GM12878 (cell line): ENCODE data around the gene TRIM25. TPM values are rescaled to one million over a fixed set of nuclear protein-coding genes. Genes with fewer than 3 reads are reported as not detected.

ENCODE experiments used
- ATAC-seq: fragments of 200-7000 bp; cut with Tn5 transposase; 3 replicates; pipeline ENCODE4 v1.9.1; 2020; ENCODE audit warnings: mild to moderate bottlenecking, moderate library complexity
- BruUV-seq: library from RNA; stranded (reverse); fragments of 400-500 nt; replicated peaks from 2 replicates; lab custom pipeline; 2021; lab: Mats Ljungman, UMichigan
- CTCF ChIA-PET: fragments of 300-600 bp; sonication (Branson Sonifier 250); formaldehyde crosslinking; extraction: SDS; loops from one replicate; lab custom pipeline; 2021; ENCODE audit warnings: inconsistent platforms; lab: Yijun Ruan, JAX
- POLR2A ChIA-PET: fragments of 350-600 bp; formaldehyde crosslinking; extraction: SDS; loops from one replicate; lab custom pipeline; 2021; ENCODE audit warnings: inconsistent platforms; lab: Charles Lee
- RAD21 ChIA-PET: fragments of 300-600 bp; sonication (Branson Sonifier 250); formaldehyde crosslinking; loops from one replicate; lab custom pipeline; 2023; ENCODE audit warnings: antibody characterized with exemption; ENCODE audit not compliant: unreplicated experiment; lab: Charles Lee
- SMC1A ChIA-PET: fragments of 300-600 bp; sonication (Branson Sonifier 250); formaldehyde crosslinking; loops from one replicate; lab custom pipeline; 2023; ENCODE audit not compliant: unreplicated experiment, uncharacterized antibody; lab: Charles Lee
- DNase-seq: peaks from one replicate; pipeline ENCODE4 v3.0.0-alpha.2; 2011; ENCODE audit warnings: low read depth, low spot score
- FAIRE-seq: peaks from 3 replicates; lab custom pipeline; 2011; peaks lifted over from hg19 to GRCh38; lab: Jason Lieb, UNC
- H2AFZ ChIP-seq: 2 replicates; pipeline ENCODE4 v1.6.0; 2011; ENCODE audit warnings: low read depth, low read length, control low read depth; ENCODE audit not compliant: control insufficient read depth
- H3K27ac ChIP-seq: 2 replicates; pipeline ENCODE4 v1.5.1; 2011; ENCODE audit warnings: control low read depth; ENCODE audit not compliant: control insufficient read depth, insufficient read depth
- H3K27me3 ChIP-seq, 2 experiments: replicated peaks in 1 of 2; 2 replicates each; pipeline versions ENCODE4 v1.6.0 to v1.6.1; 2011; ENCODE audit warnings: low read length in 1 of 2; ENCODE audit not compliant: control insufficient read depth in 2 of 2, insufficient read depth in 2 of 2
- H3K36me3 ChIP-seq, 2 experiments: 2 replicates each; pipeline ENCODE4 v1.5.1; 2011; ENCODE audit warnings: low read length in 1 of 2; ENCODE audit not compliant: control insufficient read depth in 2 of 2, insufficient read depth in 2 of 2
- H3K4me1 ChIP-seq: 2 replicates; pipeline ENCODE4 v1.6.1; 2011; ENCODE audit warnings: mild to moderate bottlenecking, low read length, moderate library complexity, mixed read lengths; ENCODE audit not compliant: control insufficient read depth, insufficient read depth
- H3K4me2 ChIP-seq: 2 replicates; pipeline ENCODE4 v1.6.0; 2011; ENCODE audit warnings: control low read depth; ENCODE audit not compliant: control insufficient read depth, insufficient read depth
- H3K4me3 ChIP-seq: fragments of 200-600 bp; sonication (generic); 2 replicates; pipeline ENCODE4 v1.5.1; 2016
- H3K79me2 ChIP-seq: 2 replicates; pipeline ENCODE4 v1.6.0; 2011; ENCODE audit warnings: low read length; ENCODE audit not compliant: control insufficient read depth, insufficient read depth
- H3K9ac ChIP-seq: 2 replicates; pipeline ENCODE4 v1.8.0; 2011; ENCODE audit warnings: low read length, control low read depth, mixed read lengths; ENCODE audit not compliant: control insufficient read depth, insufficient read depth
- H3K9me3 ChIP-seq: replicated peaks from 3 replicates; pipeline ENCODE4 v1.5.1; 2011; ENCODE audit warnings: mild to moderate bottlenecking, low read length; ENCODE audit not compliant: control insufficient read depth, insufficient read depth
- H4K20me1 ChIP-seq: 2 replicates; pipeline ENCODE4 v1.6.0; 2011; ENCODE audit not compliant: control insufficient read depth, insufficient read depth
- NR2C2 ChIP-seq: IDR thresholded peaks from 2 replicates; pipeline ENCODE4 v1.6.1; 2011; ENCODE audit warnings: borderline replicate concordance, low read depth; ENCODE audit not compliant: control insufficient read depth, insufficient read length
- RFX5 ChIP-seq: IDR thresholded peaks from 2 replicates; pipeline ENCODE4 v1.6.1; 2011; ENCODE audit warnings: low read depth, low read length, improper control_type of control experiment
- WGBS: methylation state at CpG from one replicate; pipeline ENCODE4 v1.1.6; 2016; ENCODE audit warnings: low lambda C conversion rate; ENCODE audit not compliant: insufficient replicate concordance, insufficient coverage; ENCODE audit errors: missing lambda C conversion rate; 5-methylcytosine and 5-hydroxymethylcytosine counted together
- in situ Hi-C: fragments of 300-500 bp; cut with MboI; formaldehyde crosslinking; loops from 9 replicates; pipeline ENCODE4 v1.14.3; 2018; ENCODE audit warnings: mixed read lengths
- intact Hi-C: fragments of 100-400 bp; cut with micrococcal nuclease; formaldehyde crosslinking; loops from one replicate; pipeline ENCODE4 v1.14.2; 2022; ENCODE audit not compliant: unreplicated experiment
- microRNA counts: library from miRNA; unstranded; fragments of <30 nt; microRNA quantifications from one replicate; lab custom pipeline; 2016
- polyA plus RNA-seq, 11 experiments: library from polyadenylated mRNA; depleted of rRNA in 4 of 11; unstranded in 6 of 11; stranded (reverse) in 5 of 11; fragments of >200 nt; fragmentation: Nextera tagmentation in 4 of 11; fragmentation: Illumina TruSeq in 1 of 11; extraction: Ambion mirVana in 4 of 11; extraction: Trizol in 1 of 11; gene quantifications; 1 replicate in 1 of 11; 2 replicates in 10 of 11; pipeline versions ENCODE4 v1.2.1 to v1.2.3, GENCODE V29; 2011 to 2016; ENCODE audit warnings: inconsistent platforms in 2 of 11, missing spikeins in 2 of 11, low read depth in 1 of 11
- small RNA-seq: library from RNA; depleted of rRNA; stranded (forward); fragments of <200 nt; gene quantifications from one replicate; pipeline ENCODE3, GENCODE V24; 2014
- total RNA-seq, 4 experiments: library from RNA; depleted of rRNA in 3 of 4; stranded (reverse); fragments of >200 nt in 3 of 4; fragmentation: Illumina TruSeq in 1 of 4; extraction: Trizol in 1 of 4; gene quantifications; 2 replicates each; pipeline versions ENCODE4 v1.2.1 to v1.2.3, GENCODE V29; 2013 to 2021

The TRIM25 gene
- total and polyA plus RNA-seq, 10 of the 15 experiments (the other 5 are each of a cell fraction or from before 2014, with no cell fraction given) = 10.5 to 123 (median 51.3) TPM

- POLR2A ChIA-PET = interaction anchor here (1.1 kb wide), 1 partner anchor 72 kb away, joined by 3 read pairs; no protein-coding TSS in a partner anchor
- SMC1A ChIA-PET = interaction anchor here (0.7 to 1.1 kb wide), 2 partner anchors 73 to 1466 kb away, joined by 3 to 4 read pairs; no protein-coding TSS in a partner anchor
- TF ChIP-seq NR2C2 = no peak
- TF ChIP-seq RFX5 = no peak
- TF ChIP-seq, all 136 proteins: peak for 0
- no peaks in the 10 kb centered on the region for H3K9me3 ChIP-seq
- H4K20me1 ChIP-seq = no peaks in the 10 kb centered on the region
- no TSS peak for BruUV-seq
- no peaks in the 10 kb centered on the region for H3K27me3 ChIP-seq
- H3K27ac ChIP-seq = no peak overlapping the region
- ChIA-PET CTCF (interaction anchor here (1.1 to 1.7 kb wide), 2 partner anchors 70 to 101 kb away, joined by 3 to 4 read pairs; no protein-coding TSS in a partner anchor), RAD21 (interaction anchor here (0.8 to 2.7 kb wide), 2 partner anchors 9 to 31 kb away, joined by 3 to 10 read pairs; no protein-coding TSS in a partner anchor)
- intact Hi-C loops = loop anchor here (10.0 kb wide), 1 partner anchor 246 kb away; the partner anchor contains the start of gene AKAP1
- in situ Hi-C loops = no loop called here
- H3K4me2 ChIP-seq = peak overlapping the region; percentile 48; the same call in 1 of the 2 replicates
- 0 out of 2 replicates have a peak overlapping the region, but pooled peaks have one; percentile 5 for H3K4me3 ChIP-seq
- ATAC-seq = no peak
- H3K4me1 ChIP-seq = peaks cover 11% of the 10 kb centered on the region
- H2AFZ ChIP-seq = no peak overlapping the region
- no peak for FAIRE-seq
- no peak for DNase-seq
- H3K79me2 ChIP-seq = peaks cover 54% of the 10 kb centered on the region
- peaks cover 0 to 3% of the 10 kb centered on the region in 2 experiments; a peak in 2 of 4 replicates for H3K36me3 ChIP-seq
- 95% methylated on average over 3 of the region's 3 CpGs for WGBS
- H3K9ac ChIP-seq = no peak overlapping the region; the same call in 1 of the 2 replicates
Observed at GRCh38 chr17:56838687-56839086, 75.2 kb downstream of the TRIM25 start.

MicroRNAs within 50 kb of the gene (microRNA counts, 767-probe panel; counts per million panel counts)
- 55.3 counts per million for microRNA hsa-miR-3614-5p (lab: Ali Mortazavi, UCI)

Small RNA genes lying within 50 kb of the gene (small RNA-seq; reads per million reads assigned to genes)
- gene AC015912.2 (not detected), gene RNU6-1158P (not detected)

Other genes with a start within 250 kb of the TRIM25 start
- gene C17orf67, start 80.1 kb downstream of the TRIM25 start, total RNA-seq (2014; rRNA removed) = 1.0 and 1.8 TPM in 2 replicates
- gene C17orf67, start 80.1 kb downstream of the TRIM25 start, total RNA-seq (2014; rRNA removed; fragmentation: Illumina TruSeq; extraction: Trizol) = 0.94 and 0.97 TPM in 2 replicates
- gene C17orf67, start 80.1 kb downstream of the TRIM25 start, total RNA-seq (2021) = 2.6 and 3.3 TPM in 2 replicates
- 0.42 and 0.61 TPM in 2 replicates for gene C17orf67, start 80.1 kb downstream of the TRIM25 start, polyA plus RNA-seq (2011; rRNA removed)
- 0.34 and 0.86 TPM in 2 replicates for gene C17orf67, start 80.1 kb downstream of the TRIM25 start, polyA plus RNA-seq (2014; fragmentation: Illumina TruSeq; extraction: Trizol)
- under 1 TPM; 0.24 to 0.79 TPM for gene C17orf67, start 80.1 kb downstream of the TRIM25 start, polyA plus RNA-seq (2014; fragmentation: Nextera tagmentation; extraction: Ambion mirVana)
- 1.4 and 1.9 TPM in 2 replicates for gene C17orf67, start 80.1 kb downstream of the TRIM25 start, polyA plus RNA-seq (2014; rRNA removed)
- gene C17orf67, start 80.1 kb downstream of the TRIM25 start, polyA plus RNA-seq (2016; fragmentation: Nextera tagmentation; extraction: Ambion mirVana) = 1 to 10 TPM in 1 of 2 experiments, under 1 TPM in 1; 0.84 to 2.1 TPM
- 10.6 and 14.5 TPM in 2 replicates for gene DGKE, start 79.9 kb downstream of the TRIM25 start, total RNA-seq (2014; rRNA removed)
- gene DGKE, start 79.9 kb downstream of the TRIM25 start, total RNA-seq (2014; rRNA removed; fragmentation: Illumina TruSeq; extraction: Trizol) = 12.7 and 14.9 TPM in 2 replicates
- 14.9 and 18.0 TPM in 2 replicates for gene DGKE, start 79.9 kb downstream of the TRIM25 start, total RNA-seq (2021)
- 11.7 and 18.4 TPM in 2 replicates for gene DGKE, start 79.9 kb downstream of the TRIM25 start, polyA plus RNA-seq (2011; rRNA removed)
- 15.5 and 15.9 TPM in 2 replicates for gene DGKE, start 79.9 kb downstream of the TRIM25 start, polyA plus RNA-seq (2014; fragmentation: Illumina TruSeq; extraction: Trizol)
- 1 to 10 TPM; 2.8 to 4.1 TPM for gene DGKE, start 79.9 kb downstream of the TRIM25 start, polyA plus RNA-seq (2014; fragmentation: Nextera tagmentation; extraction: Ambion mirVana)
- gene DGKE, start 79.9 kb downstream of the TRIM25 start, polyA plus RNA-seq (2014; rRNA removed) = 7.0 and 8.5 TPM in 2 replicates
- 10 to 100 TPM; 11.6 to 12.6 TPM for gene DGKE, start 79.9 kb downstream of the TRIM25 start, polyA plus RNA-seq (2016; fragmentation: Nextera tagmentation; extraction: Ambion mirVana)
- gene COIL, start 47.0 kb upstream of the TRIM25 start, total RNA-seq (2014; rRNA removed) = 13.7 and 15.3 TPM in 2 replicates
- 23.4 and 24.3 TPM in 2 replicates for gene COIL, start 47.0 kb upstream of the TRIM25 start, total RNA-seq (2014; rRNA removed; fragmentation: Illumina TruSeq; extraction: Trizol)
- gene COIL, start 47.0 kb upstream of the TRIM25 start, total RNA-seq (2021) = 17.9 and 18.4 TPM in 2 replicates
- 15.1 and 21.2 TPM in 2 replicates for gene COIL, start 47.0 kb upstream of the TRIM25 start, polyA plus RNA-seq (2011; rRNA removed)
- gene COIL, start 47.0 kb upstream of the TRIM25 start, polyA plus RNA-seq (2014; fragmentation: Illumina TruSeq; extraction: Trizol) = 22.8 and 28.2 TPM in 2 replicates
- gene COIL, start 47.0 kb upstream of the TRIM25 start, polyA plus RNA-seq (2014; fragmentation: Nextera tagmentation; extraction: Ambion mirVana) = 10 to 100 TPM; 14.2 to 16.8 TPM
- gene COIL, start 47.0 kb upstream of the TRIM25 start, polyA plus RNA-seq (2014; rRNA removed) = 12.6 and 15.1 TPM in 2 replicates
- 10 to 100 TPM; 18.0 to 19.0 TPM for gene COIL, start 47.0 kb upstream of the TRIM25 start, polyA plus RNA-seq (2016; fragmentation: Nextera tagmentation; extraction: Ambion mirVana)
- gene SCPEP1, start 64.1 kb upstream of the TRIM25 start, total RNA-seq (2014; rRNA removed) = 37.7 and 39.5 TPM in 2 replicates
- gene SCPEP1, start 64.1 kb upstream of the TRIM25 start, total RNA-seq (2014; rRNA removed; fragmentation: Illumina TruSeq; extraction: Trizol) = 34.1 and 38.3 TPM in 2 replicates
- gene SCPEP1, start 64.1 kb upstream of the TRIM25 start, total RNA-seq (2021) = 37.4 and 39.6 TPM in 2 replicates
- 34.1 and 42.5 TPM in 2 replicates for gene SCPEP1, start 64.1 kb upstream of the TRIM25 start, polyA plus RNA-seq (2011; rRNA removed)
- gene SCPEP1, start 64.1 kb upstream of the TRIM25 start, polyA plus RNA-seq (2014; fragmentation: Illumina TruSeq; extraction: Trizol) = 36.9 and 45.2 TPM in 2 replicates
- 10 to 100 TPM; 57.7 to 80.2 TPM for gene SCPEP1, start 64.1 kb upstream of the TRIM25 start, polyA plus RNA-seq (2014; fragmentation: Nextera tagmentation; extraction: Ambion mirVana)
- 29.2 and 31.2 TPM in 2 replicates for gene SCPEP1, start 64.1 kb upstream of the TRIM25 start, polyA plus RNA-seq (2014; rRNA removed)
- 10 to 100 TPM; 41.8 to 50.8 TPM for gene SCPEP1, start 64.1 kb upstream of the TRIM25 start, polyA plus RNA-seq (2016; fragmentation: Nextera tagmentation; extraction: Ambion mirVana)
- gene AKAP1, start 171.2 kb upstream of the TRIM25 start, total RNA-seq (2014; rRNA removed) = 40.7 and 50.5 TPM in 2 replicates
- gene AKAP1, start 171.2 kb upstream of the TRIM25 start, total RNA-seq (2014; rRNA removed; fragmentation: Illumina TruSeq; extraction: Trizol) = 29.5 and 36.8 TPM in 2 replicates
- gene AKAP1, start 171.2 kb upstream of the TRIM25 start, total RNA-seq (2021) = 39.9 and 45.9 TPM in 2 replicates
- gene AKAP1, start 171.2 kb upstream of the TRIM25 start, polyA plus RNA-seq (2011; rRNA removed) = 15.6 and 39.2 TPM in 2 replicates
- 30.9 and 48.4 TPM in 2 replicates for gene AKAP1, start 171.2 kb upstream of the TRIM25 start, polyA plus RNA-seq (2014; fragmentation: Illumina TruSeq; extraction: Trizol)
- 10 to 100 TPM; 11.9 to 15.2 TPM for gene AKAP1, start 171.2 kb upstream of the TRIM25 start, polyA plus RNA-seq (2014; fragmentation: Nextera tagmentation; extraction: Ambion mirVana)
- gene AKAP1, start 171.2 kb upstream of the TRIM25 start, polyA plus RNA-seq (2014; rRNA removed) = 34.4 and 58.8 TPM in 2 replicates
- gene AKAP1, start 171.2 kb upstream of the TRIM25 start, polyA plus RNA-seq (2016; fragmentation: Nextera tagmentation; extraction: Ambion mirVana) = 10 to 100 TPM; 37.1 to 40.9 TPM